MCF 10A (cell line): ENCODE results near the gene HOXA4. TPM values are rescaled to one million over a fixed set of nuclear protein-coding genes. Genes with fewer than 3 reads are reported as not detected.

ENCODE experiments used
- BruUV-seq: library from RNA; stranded (reverse); fragments of 400-500 nt; replicated peaks from 2 replicates; lab custom pipeline; 2021; lab: Mats Ljungman, UMichigan
- CTCF ChIA-PET: fragments of 300-600 bp; sonication (Branson Sonifier 250); formaldehyde crosslinking; extraction: SDS; loops from one replicate; lab custom pipeline; 2021; ENCODE audit warnings: antibody characterized with exemption, inconsistent platforms; lab: Yijun Ruan, JAX
- POLR2A ChIA-PET: fragments of 300-600, 350-650 bp; sonication (Branson Sonifier 250); formaldehyde crosslinking; extraction: SDS; loops from one replicate; lab custom pipeline; 2020; ENCODE audit warnings: antibody characterized with exemption, inconsistent platforms; lab: Yijun Ruan, JAX
- DNase-seq: peaks from one replicate; pipeline ENCODE4 v3.0.0-alpha.2; 2018; ENCODE audit not compliant: unreplicated experiment
- H3K27ac Mint-ChIP-seq: one replicate; pipeline ENCODE4 v1.8.0; 2022; ENCODE audit warnings: mild to moderate bottlenecking, low read depth, mixed read lengths; ENCODE audit not compliant: unreplicated experiment
- H3K27me3 Mint-ChIP-seq: one replicate; pipeline ENCODE4 v1.8.0; 2022; ENCODE audit warnings: mixed read lengths; ENCODE audit not compliant: insufficient read depth, unreplicated experiment
- H3K36me3 Mint-ChIP-seq: one replicate; pipeline ENCODE4 v1.8.0; 2022; ENCODE audit warnings: mild to moderate bottlenecking, moderate library complexity, mixed read lengths; ENCODE audit not compliant: insufficient read depth, unreplicated experiment
- H3K4me1 Mint-ChIP-seq: one replicate; pipeline ENCODE4 v1.8.0; 2022; ENCODE audit warnings: mixed read lengths; ENCODE audit not compliant: insufficient read depth, unreplicated experiment
- H3K4me3 Mint-ChIP-seq: one replicate; pipeline ENCODE4 v1.8.0; 2022; ENCODE audit warnings: mild to moderate bottlenecking, moderate library complexity, mixed read lengths; ENCODE audit not compliant: unreplicated experiment
- H3K9me3 Mint-ChIP-seq: one replicate; pipeline ENCODE4 v1.8.0; 2022; ENCODE audit warnings: mixed read lengths; ENCODE audit not compliant: unreplicated experiment
- CTCF ChIP-seq: fragments of 200-600 bp; IDR thresholded peaks from one replicate; pipeline ENCODE4 v1.8.0; 2022; ENCODE audit warnings: antibody characterized with exemption, mild to moderate bottlenecking; ENCODE audit not compliant: unreplicated experiment
- intact Hi-C: fragments of 100-400 bp; cut with micrococcal nuclease; formaldehyde crosslinking; loops from 2 replicates; pipeline ENCODE4 v1.14.1; 2022
- total RNA-seq: library from RNA; stranded (reverse); gene quantifications from 2 replicates; pipeline ENCODE4 v1.2.3, GENCODE V29; 2022

Gene HOXA4
- total RNA-seq, 1 experiment from 2014 or later: 2.6 TPM

- Mint-ChIP-seq H3K4me1 (peaks cover 17% of the 10 kb centered on the region), H3K27me3 (no peaks in the 10 kb centered on the region), H3K9me3 (no peaks in the 10 kb centered on the region), H3K27ac (no peak overlapping the region), H3K36me3 (peaks cover 7% of the 10 kb centered on the region), H3K4me3 (peak overlapping the region; percentile 80)
- ChIA-PET POLR2A (interaction anchor here (0.5 to 2.9 kb wide), 8 partner anchors 9 to 749 kb away, joined by 3 to 28 read pairs (median 4); partner anchors contain the start of genes HOXA5 and SKAP2), CTCF (interaction anchor here (0.6 to 1.2 kb wide), 3 partner anchors 9 to 44 kb away, joined by 4 read pairs; no protein-coding TSS in a partner anchor)
- TF ChIP-seq CTCF: no peak
- intact Hi-C loops: no loop called here
- TSS peak; percentile 32 for BruUV-seq
- DNase-seq: no peak
These were observed 1.5 kb downstream of the HOXA4 start for GRCh38 chr7:27128776-27129728.

- no peak overlapping the region for H3K4me3 Mint-ChIP-seq
- no peak overlapping the region for H3K27ac Mint-ChIP-seq
- intact Hi-C loops: no loop called here
- ChIA-PET POLR2A (interaction anchor here (0.5 to 1.5 kb wide), 8 partner anchors 10 to 748 kb away, joined by 3 to 5 read pairs (median 4); partner anchors contain the start of gene HOXA5), CTCF (interaction anchor here (0.6 to 1.2 kb wide), 3 partner anchors 15 to 43 kb away, joined by 4 read pairs; partner anchors contain the start of gene HOXA5)
- no peaks in the 10 kb centered on the region for H3K9me3 Mint-ChIP-seq
- TF ChIP-seq CTCF: no peak
- no peak for DNase-seq
- peaks cover 11% of the 10 kb centered on the region for H3K4me1 Mint-ChIP-seq
- H3K27me3 Mint-ChIP-seq: no peaks in the 10 kb centered on the region
- no TSS peak for BruUV-seq
- peaks cover 14% of the 10 kb centered on the region for H3K36me3 Mint-ChIP-seq
These were observed 2.5 kb downstream of the HOXA4 start for GRCh38 chr7:27128034-27128433.

- Mint-ChIP-seq H3K27ac (no peak overlapping the region), H3K4me3 (no peak overlapping the region)
- intact Hi-C loops: no loop called here
These were observed 3.8 kb downstream of the HOXA4 start for GRCh38 chr7:27126596-27127327.

More at GRCh38 chr7:27126596-27127327, 3.8 kb downstream of the HOXA4 start:
- Mint-ChIP-seq H3K9me3 (no peaks in the 10 kb centered on the region), H3K27me3 (no peaks in the 10 kb centered on the region), H3K36me3 (peaks cover 18% of the 10 kb centered on the region), H3K4me1 (peaks cover 11% of the 10 kb centered on the region)
- no peak for DNase-seq
- CTCF ChIA-PET: interaction anchor here (1.1 to 1.7 kb wide), 2 partner anchors 11 to 17 kb away, joined by 5 read pairs; partner anchors contain the start of gene HOXA5
- no TSS peak for BruUV-seq
- no peak for TF ChIP-seq CTCF
- POLR2A ChIA-PET: interaction anchor here (0.6 to 1.3 kb wide), 5 partner anchors 13 to 30 kb away, joined by 3 to 4 read pairs (median 3); partner anchors contain the start of gene HOXA5
